ENCODE measurements around the gene PSMG4. TPM values are rescaled to one million over a fixed set of nuclear protein-coding genes. Genes with fewer than 3 reads are reported as not detected.

PSMG4 gene
- total RNA-seq, 1 donor from 2014 or later = 37.2 TPM

DNA sequence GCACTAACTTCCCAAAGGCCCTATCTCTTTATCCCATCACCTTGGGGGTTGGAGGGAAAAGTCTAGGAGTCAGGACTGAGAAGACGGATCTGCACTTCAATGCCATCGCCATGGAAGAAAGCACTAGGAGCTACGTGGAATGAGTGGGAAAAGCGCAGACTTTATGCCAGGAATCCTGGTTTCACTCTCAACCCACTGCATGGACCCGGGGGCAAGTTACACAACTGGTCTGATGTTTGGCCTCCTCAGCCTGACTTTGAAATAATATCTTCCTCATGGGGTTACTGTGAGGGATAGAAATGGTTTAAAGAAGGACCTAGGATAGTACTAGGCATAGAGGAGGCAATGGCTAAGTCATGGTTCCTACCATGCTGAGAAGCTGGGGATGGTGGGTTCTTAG, 13.5 kb upstream of the PSMG4 start:
- peaks cover 2% of the 10 kb centered on the region for H3K27me3 Mint-ChIP-seq (ENCODE audit: unreplicated experiment)
- no peak overlapping the region for H3K4me3 Mint-ChIP-seq (ENCODE audit: unreplicated experiment)
- H3K27ac Mint-ChIP-seq (ENCODE audit: unreplicated experiment) = no peak overlapping the region
- DNase-seq = no peak
- H3K36me3 Mint-ChIP-seq (ENCODE audit: unreplicated experiment) = peaks cover 7% of the 10 kb centered on the region
- H3K4me1 Mint-ChIP-seq (ENCODE audit: low read depth, unreplicated experiment) = peaks cover 11% of the 10 kb centered on the region
- TF ChIP-seq, protein P1, sequence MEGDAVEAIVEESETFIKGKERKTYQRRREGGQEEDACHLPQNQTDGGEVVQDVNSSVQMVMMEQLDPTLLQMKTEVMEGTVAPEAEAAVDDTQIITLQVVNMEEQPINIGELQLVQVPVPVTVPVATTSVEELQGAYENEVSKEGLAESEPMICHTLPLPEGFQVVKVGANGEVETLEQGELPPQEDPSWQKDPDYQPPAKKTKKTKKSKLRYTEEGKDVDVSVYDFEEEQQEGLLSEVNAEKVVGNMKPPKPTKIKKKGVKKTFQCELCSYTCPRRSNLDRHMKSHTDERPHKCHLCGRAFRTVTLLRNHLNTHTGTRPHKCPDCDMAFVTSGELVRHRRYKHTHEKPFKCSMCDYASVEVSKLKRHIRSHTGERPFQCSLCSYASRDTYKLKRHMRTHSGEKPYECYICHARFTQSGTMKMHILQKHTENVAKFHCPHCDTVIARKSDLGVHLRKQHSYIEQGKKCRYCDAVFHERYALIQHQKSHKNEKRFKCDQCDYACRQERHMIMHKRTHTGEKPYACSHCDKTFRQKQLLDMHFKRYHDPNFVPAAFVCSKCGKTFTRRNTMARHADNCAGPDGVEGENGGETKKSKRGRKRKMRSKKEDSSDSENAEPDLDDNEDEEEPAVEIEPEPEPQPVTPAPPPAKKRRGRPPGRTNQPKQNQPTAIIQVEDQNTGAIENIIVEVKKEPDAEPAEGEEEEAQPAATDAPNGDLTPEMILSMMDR (IDR thresholded peaks at IDR 0.05; ENCODE audit: partially characterized antibody, unreplicated experiment) = no peak
- H3K9me3 Mint-ChIP-seq (ENCODE audit: unreplicated experiment) = peaks cover 9% of the 10 kb centered on the region

DNA sequence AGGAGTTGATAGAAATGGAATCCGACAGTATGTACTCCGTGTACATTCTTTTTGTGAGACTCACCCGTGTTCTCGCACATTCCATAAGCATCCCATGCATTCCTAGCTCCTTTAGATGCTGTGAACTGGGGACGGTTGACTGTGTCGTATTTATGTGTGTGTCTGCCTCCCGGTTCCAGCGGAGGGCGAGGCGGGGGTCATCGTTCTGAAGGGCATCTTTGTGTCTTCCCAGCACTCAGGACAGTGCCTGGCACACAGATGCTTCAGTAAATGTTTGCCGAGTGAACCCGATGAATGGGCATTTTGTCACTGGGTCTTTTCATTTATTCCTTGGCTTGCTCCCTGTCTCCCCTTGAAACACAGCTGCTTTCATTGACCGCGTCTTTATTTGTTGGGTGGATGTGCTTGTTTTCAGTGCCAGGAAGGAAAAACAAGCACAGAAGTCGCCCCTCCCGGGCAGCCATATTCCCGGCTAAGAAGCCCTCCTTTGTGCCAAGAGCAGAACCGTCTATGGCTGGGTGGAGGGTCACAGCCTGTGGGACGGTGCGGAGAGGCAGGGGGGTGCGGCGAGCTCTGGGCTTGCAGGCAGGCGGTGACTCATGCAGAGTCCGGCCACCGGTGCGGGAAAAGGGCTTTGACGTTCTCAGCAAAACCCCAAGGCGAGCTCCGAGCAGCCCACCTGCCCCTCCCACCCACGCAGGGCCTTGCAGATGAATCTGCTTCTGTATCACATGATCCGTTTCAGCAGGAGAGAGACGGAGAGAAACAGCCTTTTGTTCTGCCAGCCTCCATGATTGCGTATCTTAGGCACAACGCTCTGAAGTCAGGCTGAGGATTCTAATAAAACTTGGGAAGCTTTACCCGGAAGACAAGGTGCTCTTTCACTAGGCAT, 11.2 kb upstream of the PSMG4 start:
- H3K27me3 Mint-ChIP-seq (ENCODE audit: unreplicated experiment) = peaks cover 4% of the 10 kb centered on the region
- peaks cover 7% of the 10 kb centered on the region for H3K36me3 Mint-ChIP-seq (ENCODE audit: unreplicated experiment)
- TF ChIP-seq, protein P1 (IDR thresholded peaks at IDR 0.05; ENCODE audit: partially characterized antibody, unreplicated experiment) = no peak
- peak overlapping the region; percentile 86 for H3K27ac Mint-ChIP-seq (ENCODE audit: unreplicated experiment)
- peak; percentile 75 for DNase-seq
- H3K9me3 Mint-ChIP-seq (ENCODE audit: unreplicated experiment) = peaks cover 4% of the 10 kb centered on the region
- peaks cover 29% of the 10 kb centered on the region for H3K4me1 Mint-ChIP-seq (ENCODE audit: low read depth, unreplicated experiment)
- H3K4me3 Mint-ChIP-seq (ENCODE audit: unreplicated experiment) = peak overlapping the region; percentile 61

DNA sequence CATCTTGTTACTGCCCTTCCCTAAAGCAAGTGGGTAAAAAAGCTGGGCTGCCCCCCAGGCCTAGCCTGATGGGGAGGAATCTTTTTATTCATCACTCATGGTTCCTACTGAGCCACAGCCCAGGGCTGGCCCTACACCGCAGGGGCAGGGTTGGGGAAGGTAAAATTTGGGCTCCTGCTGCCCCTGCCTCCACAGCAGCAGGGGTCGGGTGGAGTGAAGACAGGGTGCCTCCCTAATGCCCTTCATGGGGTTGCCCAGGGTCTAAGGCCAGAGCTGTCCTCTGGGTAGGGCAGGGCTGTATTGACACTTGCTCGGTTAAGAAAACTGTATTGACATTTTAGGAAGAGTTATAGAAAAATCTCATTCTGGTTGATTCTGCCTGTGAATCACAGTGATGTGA, 8.9 kb upstream of the PSMG4 start:
- H3K4me1 Mint-ChIP-seq (ENCODE audit: low read depth, unreplicated experiment) = peaks cover 31% of the 10 kb centered on the region
- peak overlapping the region; percentile 24 for H3K27ac Mint-ChIP-seq (ENCODE audit: unreplicated experiment)
- TF ChIP-seq, protein P1 (IDR thresholded peaks at IDR 0.05; ENCODE audit: partially characterized antibody, unreplicated experiment) = no peak
- H3K27me3 Mint-ChIP-seq (ENCODE audit: unreplicated experiment) = peaks cover 4% of the 10 kb centered on the region
- no peak overlapping the region for H3K4me3 Mint-ChIP-seq (ENCODE audit: unreplicated experiment)
- H3K36me3 Mint-ChIP-seq (ENCODE audit: unreplicated experiment) = peaks cover 8% of the 10 kb centered on the region
- peaks cover 9% of the 10 kb centered on the region for H3K9me3 Mint-ChIP-seq (ENCODE audit: unreplicated experiment)
- DNase-seq = no peak

DNA sequence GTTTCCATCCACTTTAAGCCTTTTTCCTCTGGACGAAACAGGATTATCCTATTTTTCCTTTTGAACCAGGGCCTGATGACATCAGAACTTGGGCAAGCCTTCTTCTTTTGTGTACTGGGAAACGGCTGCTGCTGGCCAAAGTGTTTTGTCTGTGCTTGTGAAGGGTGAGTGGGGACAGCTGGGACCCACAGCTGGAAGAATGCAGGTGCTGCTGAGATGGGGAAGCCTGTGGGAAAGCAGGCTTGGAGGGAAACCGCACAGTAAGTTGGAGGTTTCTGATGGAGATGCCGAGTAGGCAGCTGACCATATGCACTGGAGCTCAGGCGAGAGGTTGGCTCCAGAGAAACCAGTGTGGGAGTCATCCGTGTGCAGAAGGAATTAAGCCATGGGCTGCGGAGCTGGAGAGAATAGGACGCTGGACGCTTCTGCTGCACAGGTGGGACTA, 8.5 kb upstream of the PSMG4 start:
- Mint-ChIP-seq H3K4me3 (ENCODE audit: unreplicated experiment) (peak overlapping the region; percentile 12), H3K4me1 (ENCODE audit: low read depth, unreplicated experiment) (peaks cover 31% of the 10 kb centered on the region), H3K27me3 (ENCODE audit: unreplicated experiment) (peaks cover 4% of the 10 kb centered on the region), H3K9me3 (ENCODE audit: unreplicated experiment) (peaks cover 11% of the 10 kb centered on the region), H3K27ac (ENCODE audit: unreplicated experiment) (peak overlapping the region; percentile 24), H3K36me3 (ENCODE audit: unreplicated experiment) (peaks cover 12% of the 10 kb centered on the region)
- TF ChIP-seq, protein P1 (IDR thresholded peaks at IDR 0.05; ENCODE audit: partially characterized antibody, unreplicated experiment) = no peak
- no peak for DNase-seq

Measured in glutamatergic neuron (in vitro differentiated cells).